Measurements from ENCODE around the gene KCP. TPM values are rescaled to one million over a fixed set of nuclear protein-coding genes. Genes with fewer than 3 reads are reported as not detected.

KCP gene
- total RNA-seq, 1 donor from 2014 or later, result 0.70 TPM

GRCh38 chr7:128835790-128836641 is 74.5 kb downstream of the KCP start:
- Mint-ChIP-seq H3K4me3 (ENCODE audit: unreplicated experiment) (no peak overlapping the region), H3K27me3 (ENCODE audit: unreplicated experiment) (no peaks in the 10 kb centered on the region), H3K36me3 (ENCODE audit: unreplicated experiment) (peaks cover 3% of the 10 kb centered on the region), H3K9me3 (ENCODE audit: unreplicated experiment) (no peaks in the 10 kb centered on the region), H3K27ac (ENCODE audit: unreplicated experiment) (no peak overlapping the region), H3K4me1 (ENCODE audit: unreplicated experiment) (peaks cover 32% of the 10 kb centered on the region)
- no peak for TF ChIP-seq CTCF (IDR thresholded peaks at IDR 0.05)
- no peak for DNase-seq (ENCODE audit: extremely low spot score, unreplicated experiment)

GRCh38 chr7:128835231-128835751 is 75.2 kb downstream of the KCP start:
- Mint-ChIP-seq H3K9me3 (ENCODE audit: unreplicated experiment) (no peaks in the 10 kb centered on the region), H3K4me3 (ENCODE audit: unreplicated experiment) (no peak overlapping the region), H3K27ac (ENCODE audit: unreplicated experiment) (no peak overlapping the region), H3K4me1 (ENCODE audit: unreplicated experiment) (peaks cover 37% of the 10 kb centered on the region), H3K36me3 (ENCODE audit: unreplicated experiment) (peaks cover 3% of the 10 kb centered on the region), H3K27me3 (ENCODE audit: unreplicated experiment) (no peaks in the 10 kb centered on the region)
- no peak for TF ChIP-seq CTCF (IDR thresholded peaks at IDR 0.05)
- no peak for DNase-seq (ENCODE audit: extremely low spot score, unreplicated experiment)

GRCh38 chr7:128833946-128834325 is 76.6 kb downstream of the KCP start:
- TF ChIP-seq CTCF (IDR thresholded peaks at IDR 0.05), result no peak
- Mint-ChIP-seq H3K27ac (ENCODE audit: unreplicated experiment) (peak overlapping the region; percentile 76), H3K9me3 (ENCODE audit: unreplicated experiment) (no peaks in the 10 kb centered on the region), H3K4me1 (ENCODE audit: unreplicated experiment) (peaks cover 42% of the 10 kb centered on the region), H3K4me3 (ENCODE audit: unreplicated experiment) (no peak overlapping the region), H3K27me3 (ENCODE audit: unreplicated experiment) (no peaks in the 10 kb centered on the region), H3K36me3 (ENCODE audit: unreplicated experiment) (peaks cover 3% of the 10 kb centered on the region)
- DNase-seq (ENCODE audit: extremely low spot score, unreplicated experiment), result no peak

- no peak for TF ChIP-seq CTCF (IDR thresholded peaks at IDR 0.05)
- peak overlapping the region; percentile 76 for H3K27ac Mint-ChIP-seq (ENCODE audit: unreplicated experiment)
- no peak for DNase-seq (ENCODE audit: extremely low spot score, unreplicated experiment)
- no peaks in the 10 kb centered on the region for H3K9me3 Mint-ChIP-seq (ENCODE audit: unreplicated experiment)
- H3K36me3 Mint-ChIP-seq (ENCODE audit: unreplicated experiment), result peaks cover 3% of the 10 kb centered on the region
- peaks cover 45% of the 10 kb centered on the region for H3K4me1 Mint-ChIP-seq (ENCODE audit: unreplicated experiment)
- H3K27me3 Mint-ChIP-seq (ENCODE audit: unreplicated experiment), result no peaks in the 10 kb centered on the region
- peak overlapping the region; percentile 38 for H3K4me3 Mint-ChIP-seq (ENCODE audit: unreplicated experiment)
Measured at GRCh38 chr7:128833148-128833945, 77.2 kb downstream of the KCP start.

GRCh38 chr7:128832880-128833147 is 77.7 kb downstream of the KCP start:
- no peak for DNase-seq (ENCODE audit: extremely low spot score, unreplicated experiment)
- peak overlapping the region; percentile 76 for H3K27ac Mint-ChIP-seq (ENCODE audit: unreplicated experiment)
- H3K4me1 Mint-ChIP-seq (ENCODE audit: unreplicated experiment), result peaks cover 50% of the 10 kb centered on the region
- peak overlapping the region; percentile 38 for H3K4me3 Mint-ChIP-seq (ENCODE audit: unreplicated experiment)
- H3K9me3 Mint-ChIP-seq (ENCODE audit: unreplicated experiment), result no peaks in the 10 kb centered on the region
- H3K27me3 Mint-ChIP-seq (ENCODE audit: unreplicated experiment), result no peaks in the 10 kb centered on the region
- H3K36me3 Mint-ChIP-seq (ENCODE audit: unreplicated experiment), result peaks cover 3% of the 10 kb centered on the region
- TF ChIP-seq CTCF (IDR thresholded peaks at IDR 0.05), result no peak

Data from osteocyte (in vitro differentiated cells).